Choroid plexus epithelial cell (primary cell): ENCODE results near the gene AK2.

Source experiments
- DNase-seq: peaks from one replicate; pipeline ENCODE4 v3.0.0-alpha.2; 2010; ENCODE audit warnings: low read depth
- H3K4me3 ChIP-seq: 2 replicates; pipeline ENCODE4 v1.5.1; 2011; ENCODE audit warnings: low read depth, mild to moderate bottlenecking, control low read depth, low read length, moderate library complexity
- TF ChIP-seq, protein P1 (sequence below): conservative IDR thresholded peaks from 2 replicates; pipeline ENCODE4 v1.5.1; 2011; ENCODE audit warnings: low read depth, mild to moderate bottlenecking, control low read depth, inconsistent platforms, low read length, moderate library complexity

Gene AK2

GRCh38 chr1:32958827-32959226, 77.9 kb downstream of the AK2 start:
- no peak for DNase-seq
- no peak overlapping the region for H3K4me3 ChIP-seq
- TF ChIP-seq, protein P1, sequence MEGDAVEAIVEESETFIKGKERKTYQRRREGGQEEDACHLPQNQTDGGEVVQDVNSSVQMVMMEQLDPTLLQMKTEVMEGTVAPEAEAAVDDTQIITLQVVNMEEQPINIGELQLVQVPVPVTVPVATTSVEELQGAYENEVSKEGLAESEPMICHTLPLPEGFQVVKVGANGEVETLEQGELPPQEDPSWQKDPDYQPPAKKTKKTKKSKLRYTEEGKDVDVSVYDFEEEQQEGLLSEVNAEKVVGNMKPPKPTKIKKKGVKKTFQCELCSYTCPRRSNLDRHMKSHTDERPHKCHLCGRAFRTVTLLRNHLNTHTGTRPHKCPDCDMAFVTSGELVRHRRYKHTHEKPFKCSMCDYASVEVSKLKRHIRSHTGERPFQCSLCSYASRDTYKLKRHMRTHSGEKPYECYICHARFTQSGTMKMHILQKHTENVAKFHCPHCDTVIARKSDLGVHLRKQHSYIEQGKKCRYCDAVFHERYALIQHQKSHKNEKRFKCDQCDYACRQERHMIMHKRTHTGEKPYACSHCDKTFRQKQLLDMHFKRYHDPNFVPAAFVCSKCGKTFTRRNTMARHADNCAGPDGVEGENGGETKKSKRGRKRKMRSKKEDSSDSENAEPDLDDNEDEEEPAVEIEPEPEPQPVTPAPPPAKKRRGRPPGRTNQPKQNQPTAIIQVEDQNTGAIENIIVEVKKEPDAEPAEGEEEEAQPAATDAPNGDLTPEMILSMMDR = no peak
